Stomach (tissue), 9 donors: ENCODE measurements around the gene DLG2. TPM values are rescaled to one million over a fixed set of nuclear protein-coding genes. Genes with fewer than 3 reads are reported as not detected.
A peak's percentile ranks its signal among the peaks of the same experiment; 100 is the strongest.
"Not testable (repeated sequence)": the region's sequence is repeated elsewhere in the genome, so short reads cannot be mapped to it uniquely, and the experiment has no call there.

ENCODE experiments used
- DNase-seq, 2 donors: peaks; one replicate each; pipeline versions ENCODE4 v3.0.0 to v3.0.0-alpha.2; 2013 to 2019
- H3K27ac ChIP-seq, 5 donors: fragments of 200-600 bp in 4 of 5; sonication (generic) in 4 of 5; one replicate each; pipeline ENCODE4 v1.5.1; 2013 to 2019; ENCODE audit warnings: mild to moderate bottlenecking in 1 of 5, moderate library complexity in 1 of 5
- H3K27me3 ChIP-seq, 3 donors: fragments of 200-600 bp; sonication (generic); one replicate each; pipeline ENCODE4 v1.5.1; 2017 to 2019; ENCODE audit warnings: mixed run types in 1 of 3
- H3K36me3 ChIP-seq, 4 donors: fragments of 200-600 bp; sonication (generic); 1 replicate in 3 of 4; 2 replicates in 1 of 4; pipeline ENCODE4 v1.5.1; 2016 to 2019
- H3K4me1 ChIP-seq, 4 donors: fragments of 200-600 bp; sonication (generic); one replicate each; pipeline ENCODE4 v1.5.1; 2016 to 2019
- H3K4me3 ChIP-seq, 4 donors: fragments of 200-600 bp; sonication (generic) in 3 of 4; one replicate each; pipeline ENCODE4 v1.5.1; 2016 to 2019; ENCODE audit warnings: mild to moderate bottlenecking in 1 of 4
- H3K9me3 ChIP-seq, 4 donors: fragments of 200-600 bp; sonication (generic); one replicate each; pipeline ENCODE4 v1.5.1; 2016 to 2019
- EP300 ChIP-seq: sonication (generic); formaldehyde crosslinking; IDR thresholded peaks from one replicate; pipeline ENCODE4 v1.6.1; 2017; ENCODE audit warnings: antibody characterized with exemption
- POLR2A ChIP-seq, 4 donors: fragments of 450-650 bp; IDR thresholded peaks; one replicate each; pipeline ENCODE4 v1.6.1; 2016; ENCODE audit warnings: antibody characterized with exemption in 4 of 4, control low read depth in 2 of 4, mild to moderate bottlenecking in 1 of 4, moderate library complexity in 1 of 4
- POLR2AphosphoS5 ChIP-seq, 3 donors: sonication (generic); formaldehyde crosslinking; IDR thresholded peaks; one replicate each; pipeline ENCODE4 v1.6.1; 2016; ENCODE audit warnings: antibody characterized with exemption in 3 of 3
- WGBS, 5 donors: extraction: QIAGEN DNeasy Blood & Tissue Kit in 3 of 5; methylation state at CpG; one replicate each; pipeline versions ENCODE4 v1.1.5 to v1.1.7; 2013 to 2018; 5-methylcytosine and 5-hydroxymethylcytosine counted together
- intact Hi-C: fragments of 100-400 bp; cut with DNase I; formaldehyde crosslinking; loops from one replicate; pipeline ENCODE4 v1.15.1; 2023; ENCODE audit warnings: low total_unique reads
- polyA plus RNA-seq, 3 donors: library from polyadenylated mRNA; stranded (reverse); fragments of 200-250 nt; gene quantifications; one replicate each; pipeline ENCODE4 v1.2.3, GENCODE V29; 2013
- total RNA-seq, 5 donors: library from RNA; depleted of rRNA; stranded (reverse); fragments of >200 nt; gene quantifications; one replicate each; pipeline versions ENCODE4 v1.1.0 to v1.2.3, GENCODE V29; 2014 to 2016
- TF ChIP-seq, protein P1 (sequence below), 7 experiments: fragments of 450-650 bp in 4 of 7; fragments of 200-600 bp in 3 of 7; sonication (generic) in 3 of 7; IDR thresholded peaks; one replicate each; pipeline ENCODE4 v1.5.1; 2016 to 2019; ENCODE audit warnings: antibody characterized with exemption in 7 of 7, control low read depth in 2 of 7, mild to moderate bottlenecking in 1 of 7
- donor health status: healthy with polysubstance abuse.
- donor health status: Bipolar disorder and iron deficiency.
- donor health status: healthy.

The DLG2 gene
- total and polyA plus RNA-seq, 8 donors, result 1.3 to 19.1 (median 3.5) TPM

DNA sequence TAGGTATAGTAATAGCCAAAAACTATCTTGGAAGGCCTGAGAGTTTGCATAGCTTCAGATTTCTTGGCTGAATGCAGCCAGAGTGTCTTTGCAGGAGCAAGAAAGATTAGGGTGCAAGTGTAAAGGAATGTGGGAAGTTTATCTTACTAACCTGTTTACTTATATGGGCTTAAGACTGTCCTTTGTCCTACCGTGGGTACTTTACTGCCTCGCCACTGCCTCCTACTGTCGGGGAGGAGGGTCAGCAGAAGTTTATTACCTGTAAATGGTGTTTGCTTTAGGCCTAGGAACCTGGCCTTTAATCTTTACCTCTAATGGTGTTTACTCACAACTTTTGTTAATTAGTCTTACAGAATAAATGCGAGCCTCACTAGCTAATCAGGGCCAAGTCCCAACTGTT, 633.8 kb downstream of the DLG2 start:
- 22 to 40% (median 29%) methylated on average over 4 of the region's 4 CpGs for WGBS, 5 donors
- no peak overlapping the region for H3K4me3 ChIP-seq
- H3K4me1 ChIP-seq, result no peaks in the 10 kb centered on the region
- H3K9me3 ChIP-seq, result peaks cover 0 to 31% (median 9%) of the 10 kb centered on the region in 4 donors
- intact Hi-C loops, result no loop called here
- no peak for DNase-seq
- no peaks in the 10 kb centered on the region for H3K27me3 ChIP-seq
- H3K36me3 ChIP-seq, result no peaks in the 10 kb centered on the region
- TF ChIP-seq POLR2AphosphoS5 (IDR thresholded peaks at IDR 0.05) (no peak), EP300 (no peak), POLR2A (IDR thresholded peaks at IDR 0.05) (no peak)
- TF ChIP-seq, protein P1, sequence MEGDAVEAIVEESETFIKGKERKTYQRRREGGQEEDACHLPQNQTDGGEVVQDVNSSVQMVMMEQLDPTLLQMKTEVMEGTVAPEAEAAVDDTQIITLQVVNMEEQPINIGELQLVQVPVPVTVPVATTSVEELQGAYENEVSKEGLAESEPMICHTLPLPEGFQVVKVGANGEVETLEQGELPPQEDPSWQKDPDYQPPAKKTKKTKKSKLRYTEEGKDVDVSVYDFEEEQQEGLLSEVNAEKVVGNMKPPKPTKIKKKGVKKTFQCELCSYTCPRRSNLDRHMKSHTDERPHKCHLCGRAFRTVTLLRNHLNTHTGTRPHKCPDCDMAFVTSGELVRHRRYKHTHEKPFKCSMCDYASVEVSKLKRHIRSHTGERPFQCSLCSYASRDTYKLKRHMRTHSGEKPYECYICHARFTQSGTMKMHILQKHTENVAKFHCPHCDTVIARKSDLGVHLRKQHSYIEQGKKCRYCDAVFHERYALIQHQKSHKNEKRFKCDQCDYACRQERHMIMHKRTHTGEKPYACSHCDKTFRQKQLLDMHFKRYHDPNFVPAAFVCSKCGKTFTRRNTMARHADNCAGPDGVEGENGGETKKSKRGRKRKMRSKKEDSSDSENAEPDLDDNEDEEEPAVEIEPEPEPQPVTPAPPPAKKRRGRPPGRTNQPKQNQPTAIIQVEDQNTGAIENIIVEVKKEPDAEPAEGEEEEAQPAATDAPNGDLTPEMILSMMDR (IDR thresholded peaks at IDR 0.05), result no peak
- H3K27ac ChIP-seq, result no peak overlapping the region

DNA sequence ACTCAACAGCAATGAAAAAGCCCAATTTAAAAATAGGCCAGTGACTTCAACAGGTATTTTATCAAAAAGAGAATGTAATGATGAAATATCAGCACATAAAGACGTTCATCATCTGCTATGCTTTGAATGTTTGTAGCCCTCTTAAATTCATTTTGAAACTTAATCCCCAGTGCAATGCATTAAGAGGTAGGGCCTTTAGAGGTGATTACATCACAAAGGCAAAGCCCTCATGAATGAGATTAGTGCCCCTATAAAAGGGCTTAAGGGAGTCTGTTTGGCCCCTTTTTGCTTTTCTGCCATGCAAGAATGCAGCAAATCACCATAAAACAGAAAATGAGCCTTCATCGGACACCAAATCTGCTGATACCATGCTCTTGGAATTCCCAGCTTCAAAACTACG, 637.0 kb downstream of the DLG2 start:
- Histone ChIP-seq H3K36me3 (no peaks in the 10 kb centered on the region), H3K4me1 (no peaks in the 10 kb centered on the region), H3K4me3 (no peak overlapping the region), H3K9me3 (peaks cover 0 to 47% (median 15%) of the 10 kb centered on the region in 4 donors), H3K27me3 (no peaks in the 10 kb centered on the region), H3K27ac (no peak overlapping the region)
- WGBS, 5 donors, result 60 to 85% (median 68%) methylated on average over 3 of the region's 3 CpGs
- TF ChIP-seq POLR2AphosphoS5 (IDR thresholded peaks at IDR 0.05), result no peak
- TF ChIP-seq EP300, result no peak
- TF ChIP-seq POLR2A (IDR thresholded peaks at IDR 0.05), result no peak
- TF ChIP-seq, protein P1 (IDR thresholded peaks at IDR 0.05), result no peak
- DNase-seq, result no peak
- intact Hi-C loops, result no loop called here

DNA sequence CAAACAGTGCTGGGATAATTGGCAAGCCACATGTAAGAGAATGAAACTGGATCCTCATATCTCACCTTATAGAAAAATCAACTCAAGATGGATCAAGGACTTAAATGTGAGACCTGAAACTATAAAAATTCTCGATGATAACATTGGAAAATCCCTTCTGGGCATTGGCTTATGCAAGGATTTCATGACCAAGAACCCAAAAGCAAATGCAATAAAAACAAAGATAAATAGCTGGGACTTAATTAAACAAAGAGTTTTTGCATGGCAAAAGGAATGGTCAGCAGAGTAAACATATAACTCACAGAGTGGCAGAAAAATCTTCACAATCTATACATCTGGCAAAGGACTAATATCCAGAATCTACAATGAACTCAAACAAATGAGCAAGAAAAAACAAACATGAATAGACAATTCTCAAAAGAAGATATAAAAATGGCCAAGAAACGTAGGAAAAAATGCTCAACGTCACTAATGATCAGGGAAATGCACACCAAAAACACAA, 639.4 kb downstream of the DLG2 start:
- WGBS, 5 donors, result 41 to 55% (median 49%) methylated on average over 3 of the region's 3 CpGs
- H3K9me3 ChIP-seq, result peaks cover 0 to 53% (median 13%) of the 10 kb centered on the region in 4 donors
- H3K4me3 ChIP-seq, intact Hi-C loops, H3K36me3 ChIP-seq, H3K27ac ChIP-seq, DNase-seq, H3K27me3 ChIP-seq, H3K4me1 ChIP-seq: not testable (repeated sequence)

DNA sequence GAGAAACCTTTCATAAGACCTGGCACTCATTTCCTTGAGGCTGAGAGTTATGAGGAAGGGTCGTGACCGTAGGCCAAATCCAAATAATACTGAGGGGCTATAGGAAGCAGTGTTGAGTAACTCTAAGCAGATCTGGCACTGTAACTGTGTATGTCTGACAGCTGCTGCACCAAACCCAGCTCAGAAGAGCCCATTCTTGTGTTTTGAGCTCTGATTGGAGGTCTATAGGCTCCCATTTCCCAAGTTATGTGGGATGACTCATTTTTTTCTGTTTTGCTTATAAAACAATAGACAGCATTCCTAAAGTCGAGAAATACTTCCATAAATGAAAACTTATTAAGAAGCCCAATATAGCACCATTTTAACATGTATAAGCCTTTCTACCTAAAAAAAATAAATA, 645.8 kb downstream of the DLG2 start:
- H3K4me1 ChIP-seq, result no peaks in the 10 kb centered on the region
- TF ChIP-seq, protein P1 (IDR thresholded peaks at IDR 0.05), result no peak
- TF ChIP-seq POLR2A (IDR thresholded peaks at IDR 0.05), result no peak
- no peak for TF ChIP-seq EP300
- TF ChIP-seq POLR2AphosphoS5 (IDR thresholded peaks at IDR 0.05), result no peak
- intact Hi-C loops, result no loop called here
- peak in 1 of 2 donors; percentile 5 for DNase-seq
- H3K4me3 ChIP-seq, result no peak overlapping the region
- 66 to 74% (median 68%) methylated on average over 3 of the region's 3 CpGs for WGBS, 5 donors
- peaks cover 0 to 23% (median 8%) of the 10 kb centered on the region in 4 donors for H3K9me3 ChIP-seq
- no peaks in the 10 kb centered on the region for H3K27me3 ChIP-seq
- H3K27ac ChIP-seq, result no peak overlapping the region
- no peaks in the 10 kb centered on the region for H3K36me3 ChIP-seq

DNA sequence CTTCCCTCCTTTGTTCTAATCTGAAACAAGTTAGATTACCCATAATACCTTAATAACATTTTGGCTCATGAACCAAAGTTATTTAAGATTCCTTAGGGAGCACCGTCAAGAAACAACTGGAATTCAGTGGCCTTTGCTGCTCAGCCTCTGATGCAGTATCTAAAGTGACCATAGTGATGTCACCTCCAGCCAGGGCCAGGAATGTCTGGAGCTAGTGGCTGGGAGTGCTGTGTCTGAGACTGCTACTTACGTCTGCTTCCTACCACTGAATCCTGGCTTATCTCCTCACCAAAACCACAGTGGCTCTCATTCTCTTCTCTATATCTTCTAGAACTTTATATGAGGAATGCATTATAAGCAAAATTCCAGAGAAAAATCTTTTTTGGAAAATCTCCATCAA, 658.0 kb downstream of the DLG2 start:
- H3K27ac ChIP-seq, result no peak overlapping the region
- no peak overlapping the region for H3K4me3 ChIP-seq
- WGBS, 5 donors, result 34 to 58% (median 49%) methylated on average over 2 of the region's 2 CpGs
- H3K9me3 ChIP-seq, result no peaks in the 10 kb centered on the region
- H3K4me1 ChIP-seq, result no peaks in the 10 kb centered on the region
- intact Hi-C loops, result no loop called here
- peak in 1 of 2 donors; percentile 26 for DNase-seq
- H3K27me3 ChIP-seq, result no peaks in the 10 kb centered on the region
- TF ChIP-seq EP300, result no peak
- TF ChIP-seq POLR2AphosphoS5 (IDR thresholded peaks at IDR 0.05), result no peak
- TF ChIP-seq, protein P1 (IDR thresholded peaks at IDR 0.05), result no peak
- no peaks in the 10 kb centered on the region for H3K36me3 ChIP-seq
